HG03103 (cell line): Measurements from ENCODE around the gene NXPH1.

Experiments
- ATAC-seq: cut with Tn5 transposase; IDR thresholded peaks from one replicate; pipeline ENCODE4 v1.9.1; 2021; ENCODE audit warnings: low read depth; ENCODE audit not compliant: unreplicated experiment

The NXPH1 gene

DNA sequence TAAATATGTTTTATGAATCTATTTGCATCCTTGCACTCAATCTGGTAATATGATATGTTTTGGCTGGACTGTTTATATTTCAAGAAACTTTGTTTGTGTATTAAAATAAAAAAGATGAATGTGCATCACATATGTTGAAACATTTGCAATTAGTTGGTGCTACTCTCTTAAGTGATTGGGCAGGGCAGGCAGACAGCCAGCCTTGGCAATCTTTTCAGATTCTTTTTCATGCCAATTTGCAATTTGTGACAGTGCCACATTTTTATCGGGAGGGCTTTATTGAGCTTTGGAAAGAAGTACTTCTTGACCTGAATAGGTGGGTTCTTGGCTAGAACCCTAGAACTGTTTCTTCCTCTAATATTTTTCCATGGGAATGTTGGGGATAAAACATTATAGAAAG is 152.2 kb downstream of the NXPH1 start:
- ATAC-seq = no peak

- ATAC-seq = no peak
These were observed 156.8 kb downstream of the NXPH1 start for GRCh38 chr7:8590225-8590624.

GRCh38 chr7:8590791-8591190 is 157.4 kb downstream of the NXPH1 start:
- ATAC-seq = no peak

DNA sequence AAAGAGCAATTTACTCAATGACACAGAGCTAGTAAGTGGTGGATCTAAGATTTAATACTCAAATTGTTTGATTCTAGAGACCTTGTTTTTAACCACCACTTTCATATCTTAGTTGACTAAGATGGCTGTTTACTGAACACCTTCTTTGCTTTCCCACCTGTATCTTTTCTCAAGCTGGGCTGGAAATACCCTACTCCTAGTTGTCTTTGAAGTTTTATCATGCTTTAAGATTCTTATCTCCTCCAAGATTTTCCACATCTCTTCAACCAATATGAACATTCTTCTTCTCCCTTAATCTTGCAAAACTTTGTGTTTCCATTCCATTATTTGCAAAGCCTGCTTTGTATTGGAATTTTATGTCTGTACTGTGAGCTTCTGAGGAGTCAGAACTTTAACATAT is 157.9 kb downstream of the NXPH1 start:
- no peak for ATAC-seq

- ATAC-seq = no peak
These were observed 158.8 kb downstream of the NXPH1 start for GRCh38 chr7:8592167-8592566.

DNA sequence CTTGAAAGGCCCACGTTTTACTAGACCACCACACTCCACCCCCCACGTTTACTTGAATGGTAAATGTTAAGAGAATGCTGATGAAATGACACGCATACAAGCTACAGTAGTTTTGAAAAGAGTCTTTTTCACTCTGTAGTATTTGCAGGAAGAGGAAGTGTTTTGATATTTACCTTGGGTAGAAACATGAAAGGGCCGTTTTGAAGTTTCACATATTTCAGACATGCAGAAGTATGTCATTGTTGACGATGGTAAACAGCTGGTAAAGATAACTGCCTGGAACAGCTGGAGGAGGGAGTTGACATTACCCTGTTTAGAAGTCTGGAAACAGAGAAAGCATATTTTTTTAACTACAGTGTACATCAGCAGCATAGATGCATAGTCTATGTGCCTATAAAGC is 160.7 kb downstream of the NXPH1 start:
- ATAC-seq = no peak

DNA sequence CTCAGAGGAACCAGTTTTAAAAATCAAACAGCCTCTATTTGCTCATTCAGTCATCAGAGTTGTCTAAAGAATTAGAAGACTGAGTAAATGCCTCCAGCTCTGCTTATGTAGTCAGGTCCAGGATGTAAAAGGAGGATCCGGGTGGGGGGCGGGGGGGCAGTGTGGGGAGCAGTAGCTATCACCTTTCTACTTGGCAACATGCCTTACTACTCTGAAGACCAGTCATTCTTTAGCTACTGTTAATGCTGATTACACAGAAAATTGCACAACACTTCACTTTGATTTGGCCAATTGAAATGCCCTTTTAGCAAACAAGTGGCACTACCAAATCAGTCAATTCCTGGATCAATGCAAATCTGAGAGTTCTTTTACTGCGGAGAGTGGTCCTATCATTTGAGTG is 164.2 kb downstream of the NXPH1 start:
- no peak for ATAC-seq

- no peak for ATAC-seq
These were observed 167.7 kb downstream of the NXPH1 start for GRCh38 chr7:8601121-8601520.

GRCh38 chr7:8605221-8605620 is 171.8 kb downstream of the NXPH1 start:
- no peak for ATAC-seq

GRCh38 chr7:8612584-8612983 is 179.2 kb downstream of the NXPH1 start:
- ATAC-seq = no peak

DNA sequence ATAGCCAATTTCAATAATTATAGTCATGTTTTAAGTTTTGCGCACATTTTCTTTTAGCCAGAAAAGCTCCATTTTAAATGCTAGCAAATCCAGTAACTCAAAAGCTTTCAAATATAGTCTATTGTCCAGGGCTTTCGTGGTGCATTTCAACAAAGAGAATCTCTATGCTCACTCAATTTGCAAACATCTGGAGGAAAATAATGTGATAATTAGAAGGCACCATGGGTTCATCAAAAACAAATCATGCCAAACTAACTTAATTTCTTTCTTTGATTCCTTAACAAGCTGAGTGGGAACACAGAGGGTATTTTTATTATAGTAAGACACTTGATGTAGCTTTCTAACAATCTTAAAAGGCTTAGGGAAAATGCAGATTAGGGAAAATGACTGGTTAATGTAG is 179.8 kb downstream of the NXPH1 start:
- no peak for ATAC-seq

DNA sequence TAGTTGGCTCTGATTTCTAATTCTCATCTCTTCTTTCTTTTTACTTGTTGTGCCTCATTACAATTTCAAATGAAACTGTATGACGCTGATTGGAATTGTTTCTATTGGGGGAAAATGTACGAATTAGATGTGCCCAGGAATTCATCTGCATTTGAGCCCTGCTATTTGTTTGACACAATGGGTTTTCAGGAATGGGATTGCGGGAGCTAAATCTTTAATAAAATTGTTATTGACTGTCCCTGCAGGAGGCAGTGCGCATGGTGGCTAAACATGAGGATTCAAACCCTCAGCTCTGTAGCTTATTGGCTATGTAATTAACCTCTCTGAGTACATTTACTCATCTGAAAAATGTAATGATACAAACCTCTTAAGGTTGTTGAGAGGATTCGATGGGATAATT is 181.6 kb downstream of the NXPH1 start:
- no peak for ATAC-seq

GRCh38 chr7:8618441-8619070 is 185.1 kb downstream of the NXPH1 start:
- no peak for ATAC-seq

GRCh38 chr7:8620169-8620568 is 186.8 kb downstream of the NXPH1 start:
- no peak for ATAC-seq

DNA sequence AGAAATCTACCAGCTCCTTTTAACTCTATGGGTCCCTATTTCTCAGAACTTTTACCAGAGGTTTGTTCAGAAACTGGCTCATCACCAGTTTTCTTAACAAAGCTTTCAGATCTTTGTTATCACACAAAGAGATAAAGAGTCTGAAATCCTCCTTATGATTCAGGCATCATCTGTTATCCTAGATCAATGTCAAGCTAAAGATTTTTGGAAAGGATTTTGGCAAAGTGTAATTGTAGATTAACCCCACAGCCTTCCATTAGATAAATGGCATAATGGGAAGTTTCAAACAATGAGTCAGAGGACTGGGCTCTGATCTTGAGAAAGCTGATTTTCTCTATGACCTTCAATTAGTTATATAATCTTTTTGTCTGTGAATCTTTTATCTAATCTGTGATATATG is 192.2 kb downstream of the NXPH1 start:
- no peak for ATAC-seq

- no peak for ATAC-seq
These were observed 193.9 kb downstream of the NXPH1 start for GRCh38 chr7:8627325-8627724.

DNA sequence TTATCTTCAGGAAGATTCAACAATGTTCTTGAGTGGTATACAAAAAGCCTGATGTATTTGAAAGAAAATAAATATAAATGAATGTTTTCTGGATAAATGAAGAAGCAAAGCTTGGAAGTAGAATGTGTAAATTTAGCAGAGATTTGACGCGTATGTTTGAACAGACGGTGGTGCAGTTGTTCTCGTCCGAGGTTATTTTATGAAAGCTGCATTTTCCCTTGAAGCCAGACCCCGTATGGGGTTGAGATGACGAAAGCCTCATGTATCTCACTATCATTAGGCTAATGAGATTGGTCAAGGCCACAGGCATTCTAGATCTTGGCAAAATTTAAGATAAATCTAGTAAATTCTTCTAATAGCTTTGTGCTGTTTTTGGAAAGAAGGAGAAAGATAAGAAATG is 195.2 kb downstream of the NXPH1 start:
- ATAC-seq = no peak

GRCh38 chr7:8629504-8629903 is 196.1 kb downstream of the NXPH1 start:
- ATAC-seq = no peak

DNA sequence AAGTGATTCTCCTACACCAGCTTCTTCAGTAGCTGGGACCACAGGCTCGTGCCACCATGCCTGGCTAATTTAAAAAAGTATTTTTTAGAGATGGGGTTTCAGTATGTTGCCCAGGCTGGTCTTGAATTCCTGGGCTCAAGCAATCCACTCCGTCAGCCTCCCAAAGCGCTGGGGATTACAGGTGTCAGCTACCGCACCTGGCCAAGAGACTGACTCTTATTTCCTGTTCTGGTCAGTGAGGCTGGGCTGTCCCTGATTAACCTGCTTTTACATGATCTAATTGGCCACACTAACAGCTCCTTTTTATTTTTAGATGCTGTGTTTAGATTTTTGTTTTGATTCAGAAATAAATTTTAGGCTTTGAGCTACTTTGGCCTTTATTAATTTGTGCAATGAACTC is 203.9 kb downstream of the NXPH1 start:
- no peak for ATAC-seq

DNA sequence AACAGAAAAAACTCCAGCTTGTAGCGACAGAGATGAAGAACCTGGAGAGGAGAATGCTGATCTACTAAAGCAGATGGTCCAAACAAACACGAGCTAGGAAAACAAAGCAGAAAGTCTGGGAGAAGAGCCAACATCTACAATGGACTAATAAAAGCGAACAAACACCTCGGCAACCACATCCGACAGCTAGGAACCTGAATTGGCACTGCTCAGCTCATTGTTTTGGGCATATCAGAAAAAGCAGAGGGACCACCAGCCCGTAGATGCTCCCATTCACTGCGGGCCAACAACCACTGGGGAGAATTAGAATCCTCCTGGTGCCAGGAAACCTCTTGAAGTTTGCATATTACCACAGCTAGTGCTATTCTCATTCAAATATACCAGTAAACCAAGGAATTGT is 204.7 kb downstream of the NXPH1 start:
- no peak for ATAC-seq

- ATAC-seq = no peak
These were observed 206.3 kb downstream of the NXPH1 start for GRCh38 chr7:8639668-8640067.

DNA sequence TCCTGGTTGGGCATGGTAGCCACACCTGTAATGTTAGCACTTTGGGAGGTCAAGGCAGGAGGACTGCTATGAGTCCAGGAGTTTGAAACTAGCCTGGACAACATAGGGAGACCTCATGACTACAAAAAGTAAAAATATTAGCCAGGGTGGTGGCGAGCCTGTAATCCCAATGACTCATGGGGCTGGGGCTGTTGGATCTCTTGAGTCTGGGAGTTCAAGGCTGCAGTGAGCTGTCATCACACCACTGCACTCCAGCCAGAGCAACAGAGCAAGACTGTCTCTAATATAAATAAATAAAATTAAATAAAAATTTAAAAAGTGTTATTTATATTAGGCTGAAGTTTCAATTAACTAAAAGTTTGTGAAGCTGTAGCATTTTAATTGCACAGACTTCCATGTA is 207.3 kb downstream of the NXPH1 start:
- no peak for ATAC-seq
